Right atrium auricular region (tissue), 2 donors: ENCODE results near the gene PLXDC2. TPM values are rescaled to one million over a fixed set of nuclear protein-coding genes. Genes with fewer than 3 reads are reported as not detected.

ENCODE experiments used
- DNase-seq: peaks from one replicate; pipeline ENCODE4 v3.0.0-alpha.2; 2019; ENCODE audit warnings: low spot score
- H3K27ac ChIP-seq, 2 donors: fragments of 200-600 bp; sonication (generic); 1 replicate in 1 of 2; 2 replicates in 1 of 2; pipeline ENCODE4 v1.5.1; 2016 to 2019
- H3K27me3 ChIP-seq, 2 donors: fragments of 200-600 bp; sonication (generic); one replicate each; pipeline versions ENCODE4 v1.5.1 to v1.6.0; 2017 to 2019
- H3K36me3 ChIP-seq: fragments of 200-600 bp; sonication (generic); one replicate; pipeline ENCODE4 v1.5.1; 2016
- H3K4me1 ChIP-seq, 2 donors: fragments of 200-600 bp; sonication (generic); one replicate each; pipeline versions ENCODE4 v1.5.1 to v1.6.0; 2017 to 2019
- H3K4me3 ChIP-seq, 2 donors: fragments of 200-600 bp; sonication (generic); 1 replicate in 1 of 2; 2 replicates in 1 of 2; pipeline ENCODE4 v1.5.1; 2017 to 2019; ENCODE audit warnings: mild to moderate bottlenecking in 1 of 2, moderate library complexity in 1 of 2
- H3K9me3 ChIP-seq, 2 donors: fragments of 200-600 bp; sonication (generic); one replicate each; pipeline ENCODE4 v1.5.1; 2019
- total RNA-seq, 2 donors: library from RNA; depleted of rRNA; stranded (reverse); fragments of >200 nt; gene quantifications; one replicate each; pipeline ENCODE4 v1.1.0, GENCODE V29; 2016
- TF ChIP-seq, protein P1 (sequence below), 2 donors: fragments of 200-600 bp; sonication (generic); IDR thresholded peaks; one replicate each; pipeline ENCODE4 v1.5.1; 2019; ENCODE audit warnings: antibody characterized with exemption in 2 of 2

Gene PLXDC2
- total RNA-seq, 2 donors from 2014 or later: 24.0 to 43.6 TPM

DNA sequence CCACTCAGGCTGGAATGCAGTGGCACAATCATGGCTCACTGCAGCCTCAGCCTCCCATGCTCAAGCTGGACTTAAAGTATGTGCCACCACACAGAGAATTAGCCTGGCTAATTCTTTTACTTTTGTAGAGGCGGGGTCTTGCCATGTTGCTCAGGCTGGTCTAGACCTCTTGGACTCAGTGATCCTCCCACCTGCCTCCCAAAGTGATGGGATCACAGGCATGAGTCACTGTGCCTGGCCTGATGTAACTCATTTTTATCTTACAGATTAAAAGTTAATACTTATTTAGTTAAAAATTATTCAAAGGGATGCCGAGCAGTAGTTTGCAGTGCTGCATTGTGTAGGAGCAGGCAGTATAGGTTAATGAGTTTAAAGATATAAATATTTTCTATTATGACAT, 12.6 kb upstream of the PLXDC2 start:
- no peaks in the 10 kb centered on the region for H3K4me1 ChIP-seq
- DNase-seq: no peak
- H3K27me3 ChIP-seq: no peaks in the 10 kb centered on the region
- H3K36me3 ChIP-seq: no peaks in the 10 kb centered on the region
- TF ChIP-seq, protein P1, sequence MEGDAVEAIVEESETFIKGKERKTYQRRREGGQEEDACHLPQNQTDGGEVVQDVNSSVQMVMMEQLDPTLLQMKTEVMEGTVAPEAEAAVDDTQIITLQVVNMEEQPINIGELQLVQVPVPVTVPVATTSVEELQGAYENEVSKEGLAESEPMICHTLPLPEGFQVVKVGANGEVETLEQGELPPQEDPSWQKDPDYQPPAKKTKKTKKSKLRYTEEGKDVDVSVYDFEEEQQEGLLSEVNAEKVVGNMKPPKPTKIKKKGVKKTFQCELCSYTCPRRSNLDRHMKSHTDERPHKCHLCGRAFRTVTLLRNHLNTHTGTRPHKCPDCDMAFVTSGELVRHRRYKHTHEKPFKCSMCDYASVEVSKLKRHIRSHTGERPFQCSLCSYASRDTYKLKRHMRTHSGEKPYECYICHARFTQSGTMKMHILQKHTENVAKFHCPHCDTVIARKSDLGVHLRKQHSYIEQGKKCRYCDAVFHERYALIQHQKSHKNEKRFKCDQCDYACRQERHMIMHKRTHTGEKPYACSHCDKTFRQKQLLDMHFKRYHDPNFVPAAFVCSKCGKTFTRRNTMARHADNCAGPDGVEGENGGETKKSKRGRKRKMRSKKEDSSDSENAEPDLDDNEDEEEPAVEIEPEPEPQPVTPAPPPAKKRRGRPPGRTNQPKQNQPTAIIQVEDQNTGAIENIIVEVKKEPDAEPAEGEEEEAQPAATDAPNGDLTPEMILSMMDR (IDR thresholded peaks at IDR 0.05): no peak
- peaks cover 0 to 5% of the 10 kb centered on the region in 2 donors for H3K9me3 ChIP-seq
- H3K4me3 ChIP-seq: no peak overlapping the region
- no peak overlapping the region for H3K27ac ChIP-seq

DNA sequence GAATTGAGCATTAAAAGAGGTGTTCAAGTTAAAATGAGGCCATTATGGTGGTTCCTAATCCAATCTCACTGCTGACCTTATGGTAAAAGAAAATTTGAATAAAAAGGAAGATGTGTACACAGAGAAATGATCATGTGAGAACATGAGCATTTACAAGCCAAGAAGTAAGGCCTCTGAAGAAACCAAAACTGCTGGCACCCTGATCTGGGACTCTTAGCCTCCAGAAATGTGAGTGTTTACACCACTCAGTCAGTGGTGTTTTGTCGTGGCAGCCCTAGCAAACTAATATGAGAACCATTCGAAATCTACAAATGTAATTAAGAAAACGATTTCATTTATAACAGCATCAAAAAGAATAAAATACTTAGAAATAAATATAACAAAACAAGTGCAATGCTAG, 6.8 kb upstream of the PLXDC2 start:
- Histone ChIP-seq H3K4me1 (peaks cover 0 to 10% of the 10 kb centered on the region in 2 donors), H3K36me3 (no peaks in the 10 kb centered on the region), H3K27me3 (no peaks in the 10 kb centered on the region), H3K27ac (no peak overlapping the region), H3K4me3 (no peak overlapping the region), H3K9me3 (peaks cover 0 to 6% of the 10 kb centered on the region in 2 donors)
- DNase-seq: no peak
- TF ChIP-seq, protein P1 (IDR thresholded peaks at IDR 0.05): no peak

DNA sequence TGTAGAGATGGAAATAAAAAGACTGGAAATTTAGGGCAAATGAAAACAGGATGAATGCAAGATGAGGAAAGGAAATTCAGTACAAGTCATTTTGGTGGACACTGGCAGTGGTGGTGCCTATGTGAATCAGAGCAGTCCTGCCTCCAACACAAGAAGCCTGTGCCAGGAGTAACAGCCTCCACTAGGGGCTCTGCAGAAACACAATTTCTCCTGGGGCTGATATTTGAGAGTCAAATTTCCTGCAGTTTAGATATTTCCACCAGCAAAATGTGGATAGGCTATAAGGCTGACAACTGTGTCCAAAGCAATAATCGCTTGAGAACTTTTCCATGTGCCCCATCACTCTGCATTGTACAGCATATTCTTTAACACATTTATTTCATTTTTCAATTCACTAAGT, 4.7 kb upstream of the PLXDC2 start:
- H3K9me3 ChIP-seq: peaks cover 0 to 6% of the 10 kb centered on the region in 2 donors
- H3K36me3 ChIP-seq: no peaks in the 10 kb centered on the region
- TF ChIP-seq, protein P1 (IDR thresholded peaks at IDR 0.05): peak; percentile 26 to 66
- H3K27me3 ChIP-seq: no peaks in the 10 kb centered on the region
- DNase-seq: peak; percentile 73
- no peak overlapping the region for H3K4me3 ChIP-seq
- H3K27ac ChIP-seq: no peak overlapping the region
- H3K4me1 ChIP-seq: peaks cover 0 to 10% of the 10 kb centered on the region in 2 donors

DNA sequence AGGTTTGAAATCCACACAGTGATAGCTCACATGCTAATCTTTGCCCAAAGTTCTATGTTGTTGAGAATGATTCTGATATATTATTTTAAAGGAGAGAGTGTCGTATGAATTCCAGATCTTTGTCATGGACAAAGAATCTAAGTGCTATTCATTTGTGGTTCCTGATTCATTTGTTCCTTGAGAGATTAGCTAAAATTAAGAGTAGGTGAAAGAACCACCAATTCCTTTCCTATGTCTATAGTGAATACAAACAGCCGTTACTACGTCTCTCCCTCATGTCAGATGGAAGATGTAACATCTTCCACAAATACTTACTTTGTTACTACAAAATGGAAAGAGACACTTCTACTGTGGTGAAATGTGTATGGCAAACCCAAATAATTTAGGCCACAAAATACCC, 3.3 kb upstream of the PLXDC2 start:
- Histone ChIP-seq H3K4me1 (peaks cover 0 to 15% of the 10 kb centered on the region in 2 donors), H3K9me3 (peaks cover 0 to 6% of the 10 kb centered on the region in 2 donors), H3K4me3 (no peak overlapping the region), H3K27me3 (no peaks in the 10 kb centered on the region), H3K36me3 (no peaks in the 10 kb centered on the region), H3K27ac (no peak overlapping the region)
- no peak for DNase-seq
- TF ChIP-seq, protein P1 (IDR thresholded peaks at IDR 0.05): no peak

DNA sequence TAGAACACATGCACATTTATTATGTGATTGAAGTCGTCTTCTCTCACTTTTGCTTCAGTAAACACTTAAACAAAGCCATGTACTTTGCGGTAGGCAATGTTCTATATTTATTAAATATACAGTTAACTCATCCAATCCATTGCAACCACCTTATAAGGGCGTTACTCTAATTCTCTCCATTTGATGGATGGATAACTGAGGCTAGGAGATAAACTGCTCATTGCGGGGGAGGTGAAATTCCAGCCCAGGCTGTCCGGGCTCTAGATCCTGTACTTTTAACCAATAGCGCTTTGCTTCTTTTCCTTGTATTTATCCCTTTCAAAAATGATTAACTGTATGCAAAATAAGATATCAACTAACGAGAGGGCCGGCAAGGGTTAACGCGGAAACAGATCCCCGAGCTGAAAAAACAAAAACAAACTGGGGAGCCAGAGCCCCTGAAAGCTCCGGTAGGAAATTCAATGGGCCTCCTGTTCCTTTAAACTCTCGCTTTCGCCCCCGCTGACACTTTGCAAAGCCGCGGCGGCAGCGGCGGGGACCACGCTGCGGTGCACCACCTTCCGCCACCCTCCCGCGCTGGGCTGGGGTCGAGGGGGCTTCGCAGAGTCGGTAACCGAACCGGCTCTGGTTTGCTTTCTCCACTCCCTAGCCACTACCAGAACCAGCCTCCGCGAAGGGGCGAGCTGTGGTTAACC, 1.0 kb upstream of the PLXDC2 start:
- no peaks in the 10 kb centered on the region for H3K27me3 ChIP-seq
- H3K4me3 ChIP-seq: peak overlapping the region; percentile 69 to 75
- H3K27ac ChIP-seq: peak overlapping the region; percentile 83 to 84
- no peaks in the 10 kb centered on the region for H3K36me3 ChIP-seq
- H3K9me3 ChIP-seq: no peaks in the 10 kb centered on the region
- DNase-seq: no peak
- TF ChIP-seq, protein P1 (IDR thresholded peaks at IDR 0.05): no peak
- H3K4me1 ChIP-seq: peaks cover 0 to 15% of the 10 kb centered on the region in 2 donors
